GM23248 (cell line): Measurements from ENCODE around the gene SLC2A10. TPM values are rescaled to one million over a fixed set of nuclear protein-coding genes. Genes with fewer than 3 reads are reported as not detected.

Experiments used
- DNase-seq: peaks from one replicate; pipeline ENCODE4 v3.0.0-alpha.2; 2015
- H2AFZ ChIP-seq: fragments of 200-600 bp; sonication (generic); 2 replicates; pipeline ENCODE4 v1.6.1; 2016; ENCODE audit warnings: antibody characterized with exemption
- H3F3A ChIP-seq: fragments of 200-600 bp; sonication (generic); 2 replicates; pipeline ENCODE4 v1.6.1; 2016; ENCODE audit warnings: mild to moderate bottlenecking, antibody characterized with exemption, mixed run types; ENCODE audit not compliant: insufficient read depth
- H3K27ac ChIP-seq: fragments of 200-600 bp; sonication (generic); 2 replicates; pipeline ENCODE4 v1.5.1; 2016; ENCODE audit warnings: mild to moderate bottlenecking
- H3K27me3 ChIP-seq: fragments of 200-600 bp; sonication (generic); replicated peaks from 2 replicates; pipeline ENCODE4 v1.6.1; 2016; ENCODE audit warnings: mild to moderate bottlenecking; ENCODE audit not compliant: insufficient read depth
- H3K36me3 ChIP-seq: fragments of 200-600 bp; sonication (generic); 2 replicates; pipeline ENCODE4 v1.6.1; 2016; ENCODE audit warnings: low read depth, mild to moderate bottlenecking
- H3K4me1 ChIP-seq: fragments of 200-600 bp; sonication (generic); 2 replicates; pipeline ENCODE4 v1.6.1; 2016; ENCODE audit warnings: mild to moderate bottlenecking; ENCODE audit not compliant: insufficient read depth
- H3K4me2 ChIP-seq: fragments of 200-600 bp; sonication (generic); one replicate; pipeline ENCODE4 v1.6.1; 2016; ENCODE audit warnings: mild to moderate bottlenecking; ENCODE audit not compliant: unreplicated experiment
- H3K4me3 ChIP-seq: fragments of 200-600 bp; sonication (generic); 2 replicates; pipeline ENCODE4 v1.5.1; 2016; ENCODE audit warnings: mild to moderate bottlenecking
- H3K79me2 ChIP-seq: fragments of 200-600 bp; sonication (generic); 2 replicates; pipeline ENCODE4 v1.6.1; 2016; ENCODE audit warnings: mild to moderate bottlenecking; ENCODE audit not compliant: insufficient read depth
- H3K9ac ChIP-seq: fragments of 200-600 bp; sonication (generic); 2 replicates; pipeline ENCODE4 v1.6.1; 2016; ENCODE audit warnings: mild to moderate bottlenecking
- H3K9me2 ChIP-seq: fragments of 200-600 bp; sonication (generic); 2 replicates; pipeline ENCODE4 v1.6.1; 2016; ENCODE audit warnings: mixed run types, mild to moderate bottlenecking, moderate library complexity; ENCODE audit not compliant: insufficient read depth
- H3K9me3 ChIP-seq: fragments of 200-600 bp; sonication (generic); one replicate; pipeline ENCODE4 v1.6.1; 2017; ENCODE audit warnings: low read depth
- H4K20me1 ChIP-seq: fragments of 200-600 bp; sonication (generic); 2 replicates; pipeline ENCODE4 v1.6.0; 2016; ENCODE audit not compliant: insufficient read depth
- EZH2 ChIP-seq: fragments of 200-600 bp; sonication (generic); IDR thresholded peaks from 2 replicates; pipeline ENCODE4 v1.6.1; 2018; ENCODE audit warnings: antibody characterized with exemption, mild to moderate bottlenecking; ENCODE audit not compliant: insufficient read depth, poor library complexity, severe bottlenecking
- EZH2phosphoT487 ChIP-seq: fragments of 200-600 bp; sonication (generic); IDR thresholded peaks from 2 replicates; pipeline ENCODE4 v1.6.1; 2018; ENCODE audit warnings: antibody characterized with exemption, moderate library complexity, mild to moderate bottlenecking, low read depth; ENCODE audit not compliant: insufficient read depth
- WGBS, 2 experiments: methylation state at CpG; one replicate each; pipeline ENCODE4 v1.1.6; 2015 to 2017; ENCODE audit warnings: low lambda C conversion rate in 2 of 2, low coverage in 1 of 2; ENCODE audit errors: missing lambda C conversion rate in 2 of 2; 5-methylcytosine and 5-hydroxymethylcytosine counted together
- in situ Hi-C: fragments of 300-500 bp; cut with MboI; formaldehyde crosslinking; loops from 2 replicates; pipeline ENCODE4 v1.15.0; 2020
- polyA plus RNA-seq: library from polyadenylated mRNA; unstranded; fragments of >200 nt; fragmentation: Nextera tagmentation; extraction: Ambion mirVana; gene quantifications from 2 replicates; pipeline ENCODE4 v1.2.1, GENCODE V29; 2016
- total RNA-seq: library from RNA; depleted of rRNA; stranded (reverse); fragments of >200 nt; shearing (Covaris generic); gene quantifications from 2 replicates; pipeline ENCODE4 v1.2.3, GENCODE V29; 2014

SLC2A10 gene
- total and polyA plus RNA-seq, 2 experiments from 2014 or later, result 26.2 to 48.0 TPM

- Histone ChIP-seq H3K36me3 (no peaks in the 10 kb centered on the region), H3K4me2 (no peak overlapping the region), H3K9ac (no peak overlapping the region), H3K27me3 (no peaks in the 10 kb centered on the region), H3K4me3 (no peak overlapping the region), H3K27ac (no peak overlapping the region), H3K79me2 (no peaks in the 10 kb centered on the region), H3K9me2 (no peaks in the 10 kb centered on the region), H3K4me1 (peaks cover 1% of the 10 kb centered on the region; the same call in 1 of the 2 replicates), H3F3A (peaks cover 5% of the 10 kb centered on the region), H2AFZ (peak overlapping the region; percentile 28; the same call in 1 of the 2 replicates), H3K9me3 (no peaks in the 10 kb centered on the region), H4K20me1 (no peaks in the 10 kb centered on the region)
- peak; percentile 71 for DNase-seq
- in situ Hi-C loops, result no loop called here
- 31 to 41% methylated on average over 12 of the region's 12 CpGs for WGBS, 2 experiments
- no peak for TF ChIP-seq EZH2phosphoT487
- TF ChIP-seq EZH2, result no peak
Observed at GRCh38 chr20:46699651-46700359, 9.6 kb upstream of the SLC2A10 start.

GRCh38 chr20:46700481-46700880, 9.0 kb upstream of the SLC2A10 start:
- H2AFZ ChIP-seq, result no peak overlapping the region
- no peak overlapping the region for H3K4me2 ChIP-seq
- no peak overlapping the region for H3K4me3 ChIP-seq
- H3K9me3 ChIP-seq, result no peaks in the 10 kb centered on the region
- H3F3A ChIP-seq, result peaks cover 12% of the 10 kb centered on the region
- H3K9ac ChIP-seq, result no peak overlapping the region
- H3K27ac ChIP-seq, result no peak overlapping the region
- H3K79me2 ChIP-seq, result no peaks in the 10 kb centered on the region
- WGBS, 2 experiments, result 81 to 84% methylated on average over 6 of the region's 6 CpGs
- in situ Hi-C loops, result no loop called here
- TF ChIP-seq EZH2phosphoT487, result no peak
- TF ChIP-seq EZH2, result no peak
- H3K4me1 ChIP-seq, result peaks cover 8% of the 10 kb centered on the region
- no peak for DNase-seq
- H3K9me2 ChIP-seq, result no peaks in the 10 kb centered on the region
- no peaks in the 10 kb centered on the region for H3K36me3 ChIP-seq
- H3K27me3 ChIP-seq, result no peaks in the 10 kb centered on the region
- no peaks in the 10 kb centered on the region for H4K20me1 ChIP-seq

GRCh38 chr20:46701057-46701456, 8.4 kb upstream of the SLC2A10 start:
- Histone ChIP-seq H3F3A (peaks cover 18% of the 10 kb centered on the region), H3K9me2 (no peaks in the 10 kb centered on the region), H3K27me3 (no peaks in the 10 kb centered on the region), H3K36me3 (no peaks in the 10 kb centered on the region), H3K4me2 (no peak overlapping the region), H3K9me3 (no peaks in the 10 kb centered on the region), H3K79me2 (no peaks in the 10 kb centered on the region), H3K4me1 (peaks cover 13% of the 10 kb centered on the region), H3K27ac (peak overlapping the region; percentile 44), H2AFZ (no peak overlapping the region), H3K4me3 (no peak overlapping the region), H4K20me1 (no peaks in the 10 kb centered on the region), H3K9ac (peak overlapping the region; percentile 46; the same call in 1 of the 2 replicates)
- in situ Hi-C loops, result no loop called here
- DNase-seq, result peak; percentile 44
- TF ChIP-seq EZH2, result no peak
- TF ChIP-seq EZH2phosphoT487, result no peak
- WGBS, 2 experiments, result 59% methylated on average over 2 of the region's 2 CpGs

- H3K27me3 ChIP-seq, result no peaks in the 10 kb centered on the region
- in situ Hi-C loops, result no loop called here
- no peak for TF ChIP-seq EZH2
- DNase-seq, result peak; percentile 66
- peaks cover 13% of the 10 kb centered on the region for H3K4me1 ChIP-seq
- H3K27ac ChIP-seq, result peak overlapping the region; percentile 44
- WGBS, 2 experiments, result 33 to 38% methylated on average over 4 of the region's 4 CpGs
- no peak overlapping the region for H2AFZ ChIP-seq
- no peaks in the 10 kb centered on the region for H3K79me2 ChIP-seq
- no peaks in the 10 kb centered on the region for H4K20me1 ChIP-seq
- H3K4me2 ChIP-seq, result no peak overlapping the region
- no peaks in the 10 kb centered on the region for H3K9me2 ChIP-seq
- peaks cover 23% of the 10 kb centered on the region for H3F3A ChIP-seq
- H3K4me3 ChIP-seq, result no peak overlapping the region
- H3K9me3 ChIP-seq, result no peaks in the 10 kb centered on the region
- no peaks in the 10 kb centered on the region for H3K36me3 ChIP-seq
- H3K9ac ChIP-seq, result peak overlapping the region; percentile 46; the same call in 1 of the 2 replicates
Observed at GRCh38 chr20:46701556-46701955, 7.9 kb upstream of the SLC2A10 start.
